ENCODE data around the gene COL17A1. TPM values are rescaled to one million over a fixed set of nuclear protein-coding genes. Genes with fewer than 3 reads are reported as not detected.

The COL17A1 gene
- total and polyA plus RNA-seq, 9 of the 15 experiments (the other 6 are each of a cell fraction or from before 2014, with no cell fraction given): not detected

- TF ChIP-seq AFF4 (CRISPR knock-in tag; IDR thresholded peaks at IDR 0.05) (no peak), CC2D1A (IDR thresholded peaks at IDR 0.05) (no peak), EP400 (IDR thresholded peaks at IDR 0.05) (no peak; the same call in 1 of the 2 replicates), TAF7 (tag; IDR thresholded peaks at IDR 0.05) (peak; percentile 85), UBTF (IDR thresholded peaks at IDR 0.05; ENCODE audit: borderline replicate concordance in 1 of 2, low read depth in 2 of 2, low read length in 2 of 2) (0 out of 4 replicates have a peak, but pooled peaks of 1 of the 2 experiments have one; percentile 28), TBP (optimal IDR thresholded peaks at IDR 0.05; ENCODE audit: low read depth, low read length) (peak; percentile 10), DPF2 (IDR thresholded peaks at IDR 0.05) (0 out of 2 replicates have a peak, but pooled peaks have one; percentile 3), SMAD1 (IDR thresholded peaks at IDR 0.05; ENCODE audit: low read depth, low read length, partially characterized antibody) (peak; percentile 34), KDM5B (IDR thresholded peaks at IDR 0.05; ENCODE audit: insufficient replicate concordance, low read depth, low read length) (no peak), NONO (IDR thresholded peaks at IDR 0.05; ENCODE audit: low read depth in 2 of 2, low read length in 1 of 2) (peak in 1 of 2 experiments; percentile 47; a peak in 1 of 4 replicates), RBBP5 (IDR thresholded peaks at IDR 0.05; ENCODE audit: borderline replicate concordance, insufficient read depth, low read length, poor library complexity, severe bottlenecking) (peak; percentile 2), POLR2B (IDR thresholded peaks at IDR 0.05; ENCODE audit: low read depth, partially characterized antibody) (peak; percentile 69), TAF9B (IDR thresholded peaks at IDR 0.05; ENCODE audit: partially characterized antibody) (peak; percentile 57), MAZ (CRISPR knock-in tag; conservative IDR thresholded peaks at IDR 0.05 in 1 of 2, IDR thresholded peaks at IDR 0.05 in 1 of 2) (0 out of 4 replicates have a peak, but pooled peaks of 1 of the 2 experiments have one; percentile 15)
Observed at GRCh38 chr10:104122225-104123107, 36.8 kb upstream of the COL17A1 start (continued).
